ENCODE data around the gene PRKCE. TPM values are rescaled to one million over a fixed set of nuclear protein-coding genes. Genes with fewer than 3 reads are reported as not detected.

PRKCE gene
- polyA plus RNA-seq, 1 of the 3 experiments (the other 2 are of a cell fraction): 16.3 TPM

- H3K9me2 ChIP-seq: no peaks in the 10 kb centered on the region
- H3K79me2 ChIP-seq (ENCODE audit: insufficient read depth): no peaks in the 10 kb centered on the region
- WGBS (ENCODE audit: low lambda C conversion rate): 84% methylated on average over 3 of the region's 3 CpGs
- H3K27me3 ChIP-seq (ENCODE audit: insufficient read depth): no peaks in the 10 kb centered on the region
- no peaks in the 10 kb centered on the region for H3K9me3 ChIP-seq
- no peak overlapping the region for H3K4me3 ChIP-seq (ENCODE audit: low read depth in 2 of 2, low read length in 1 of 2)
- CTCF ChIA-PET: interaction anchor here (0.7 to 2.6 kb wide), 14 partner anchors 9 to 875 kb away, joined by 3 to 12 read pairs (median 4); partner anchors contain the start of gene EPAS1
- TF ChIP-seq EZH2phosphoT487 (IDR thresholded peaks at IDR 0.05; ENCODE audit: borderline replicate concordance, low read depth): no peak
- TF ChIP-seq, protein P1, sequence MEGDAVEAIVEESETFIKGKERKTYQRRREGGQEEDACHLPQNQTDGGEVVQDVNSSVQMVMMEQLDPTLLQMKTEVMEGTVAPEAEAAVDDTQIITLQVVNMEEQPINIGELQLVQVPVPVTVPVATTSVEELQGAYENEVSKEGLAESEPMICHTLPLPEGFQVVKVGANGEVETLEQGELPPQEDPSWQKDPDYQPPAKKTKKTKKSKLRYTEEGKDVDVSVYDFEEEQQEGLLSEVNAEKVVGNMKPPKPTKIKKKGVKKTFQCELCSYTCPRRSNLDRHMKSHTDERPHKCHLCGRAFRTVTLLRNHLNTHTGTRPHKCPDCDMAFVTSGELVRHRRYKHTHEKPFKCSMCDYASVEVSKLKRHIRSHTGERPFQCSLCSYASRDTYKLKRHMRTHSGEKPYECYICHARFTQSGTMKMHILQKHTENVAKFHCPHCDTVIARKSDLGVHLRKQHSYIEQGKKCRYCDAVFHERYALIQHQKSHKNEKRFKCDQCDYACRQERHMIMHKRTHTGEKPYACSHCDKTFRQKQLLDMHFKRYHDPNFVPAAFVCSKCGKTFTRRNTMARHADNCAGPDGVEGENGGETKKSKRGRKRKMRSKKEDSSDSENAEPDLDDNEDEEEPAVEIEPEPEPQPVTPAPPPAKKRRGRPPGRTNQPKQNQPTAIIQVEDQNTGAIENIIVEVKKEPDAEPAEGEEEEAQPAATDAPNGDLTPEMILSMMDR (IDR thresholded peaks at IDR 0.05): no peak
- no peak for TF ChIP-seq SMC3 (IDR thresholded peaks at IDR 0.05; ENCODE audit: low read depth, low read length)
- no peak for TF ChIP-seq MEF2A (IDR thresholded peaks at IDR 0.05; ENCODE audit: borderline replicate concordance, low read depth)
- TF ChIP-seq TAF1 (IDR thresholded peaks at IDR 0.05; ENCODE audit: borderline replicate concordance, low read depth, low read length): no peak
- TF ChIP-seq USF2 (IDR thresholded peaks at IDR 0.05; ENCODE audit: borderline replicate concordance, low read depth, low read length): no peak
- TF ChIP-seq NRF1 (IDR thresholded peaks at IDR 0.05; ENCODE audit: low read depth, low read length): no peak
- no peak overlapping the region for H3K9ac ChIP-seq
- H3K27ac ChIP-seq (ENCODE audit: low read depth in 2 of 2, low read length in 1 of 2): 0 out of 4 replicates have a peak overlapping the region, but pooled peaks of 1 of the 2 experiments have one; percentile 22
- no peak overlapping the region for H3K4me2 ChIP-seq
- POLR2A ChIA-PET: no interaction called here
- no peak overlapping the region for H2AFZ ChIP-seq (ENCODE audit: low read depth)
- H3K36me3 ChIP-seq (replicated peaks in 1 of 2; ENCODE audit: control insufficient read depth in 1 of 2, insufficient read depth in 2 of 2, low read length in 1 of 2): peaks cover 8 to 12% of the 10 kb centered on the region in 2 experiments
- H3F3A ChIP-seq (replicated peaks; ENCODE audit: insufficient read depth): peaks cover 6% of the 10 kb centered on the region
- H4K20me1 ChIP-seq (ENCODE audit: insufficient read depth): no peaks in the 10 kb centered on the region
- peaks cover 8 to 14% of the 10 kb centered on the region in 2 experiments; a peak in 3 of 4 replicates for H3K4me1 ChIP-seq (ENCODE audit: control insufficient read depth in 1 of 2, insufficient read depth in 2 of 2, low read depth in 1 of 2, low read length in 1 of 2)
- no peak for DNase-seq
These were observed 361.3 kb downstream of the PRKCE start for GRCh38 chr2:46012618-46013240.

DNA sequence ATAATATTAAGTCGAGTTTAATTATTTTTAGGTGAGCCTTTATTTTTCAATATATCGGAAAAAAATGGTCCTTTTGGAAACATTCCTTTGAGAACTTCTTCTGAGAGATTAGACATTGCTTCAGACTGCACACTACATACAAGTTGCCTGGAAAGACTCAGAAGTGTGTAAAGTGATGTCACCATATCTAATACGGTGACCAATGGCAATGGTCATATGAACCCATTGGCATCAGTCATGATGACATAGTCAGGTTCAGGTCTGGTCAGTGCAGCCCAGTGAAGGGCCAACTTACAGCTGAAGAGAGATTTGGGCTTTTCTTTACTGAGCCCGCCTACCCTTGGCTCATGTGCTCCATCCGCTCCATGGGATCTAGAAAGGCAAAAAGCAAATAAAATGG, 362.3 kb downstream of the PRKCE start:
- Histone ChIP-seq H3K9me2 (no peaks in the 10 kb centered on the region), H3K27ac (ENCODE audit: low read depth in 2 of 2, low read length in 1 of 2) (no peak overlapping the region), H2AFZ (ENCODE audit: low read depth) (no peak overlapping the region), H3K79me2 (ENCODE audit: insufficient read depth) (no peaks in the 10 kb centered on the region), H4K20me1 (ENCODE audit: insufficient read depth) (no peaks in the 10 kb centered on the region), H3K36me3 (replicated peaks in 1 of 2; ENCODE audit: control insufficient read depth in 1 of 2, insufficient read depth in 2 of 2, low read length in 1 of 2) (peaks cover 0 to 15% of the 10 kb centered on the region in 2 experiments), H3K4me3 (ENCODE audit: low read depth in 2 of 2, low read length in 1 of 2) (no peak overlapping the region), H3K4me1 (ENCODE audit: control insufficient read depth in 1 of 2, insufficient read depth in 2 of 2, low read depth in 1 of 2, low read length in 1 of 2) (peaks cover 8 to 11% of the 10 kb centered on the region in 2 experiments; a peak in 3 of 4 replicates), H3K9me3 (no peaks in the 10 kb centered on the region), H3K9ac (no peak overlapping the region), H3K4me2 (no peak overlapping the region), H3F3A (replicated peaks; ENCODE audit: insufficient read depth) (peaks cover 6% of the 10 kb centered on the region), H3K27me3 (ENCODE audit: insufficient read depth) (no peaks in the 10 kb centered on the region)
- ChIA-PET CTCF (interaction anchor here (1.0 to 2.6 kb wide), 6 partner anchors 20 to 636 kb away, joined by 3 to 12 read pairs (median 8); no protein-coding TSS in a partner anchor), POLR2A (no interaction called here)
- no peak for DNase-seq
- WGBS (ENCODE audit: low lambda C conversion rate): 96% methylated on average over 5 of the region's 5 CpGs
- TF ChIP-seq JUND (IDR thresholded peaks at IDR 0.05): no peak
- no peak for TF ChIP-seq EP300 (IDR thresholded peaks at IDR 0.05; ENCODE audit: borderline replicate concordance in 1 of 2, low read depth in 1 of 2, low read length in 1 of 2)
- no peak for TF ChIP-seq PBX3 (IDR thresholded peaks at IDR 0.05)
- TF ChIP-seq MXI1 (IDR thresholded peaks at IDR 0.05; ENCODE audit: low read depth, low read length): no peak
- no peak for TF ChIP-seq RCOR1 (IDR thresholded peaks at IDR 0.05; ENCODE audit: low read length)
- TF ChIP-seq FOXJ3 (CRISPR knock-in tag; IDR thresholded peaks at IDR 0.05): no peak
- no peak for TF ChIP-seq USF2 (IDR thresholded peaks at IDR 0.05; ENCODE audit: borderline replicate concordance, low read depth, low read length)
- TF ChIP-seq MEF2A (IDR thresholded peaks at IDR 0.05; ENCODE audit: borderline replicate concordance, low read depth): no peak

Measured in SK-N-SH (cell line).